Smooth muscle cell (in vitro differentiated cells): ENCODE results near the gene WNT5A. TPM values are rescaled to one million over a fixed set of nuclear protein-coding genes. Genes with fewer than 3 reads are reported as not detected.

ENCODE experiments used
- DNase-seq: peaks from one replicate; lab custom pipeline; 2025; ENCODE audit not compliant: unreplicated experiment; lab: John Stamatoyannopoulos, UW
- H2AFZ ChIP-seq: fragments of 200-600 bp; sonication (generic); 2 replicates; pipeline ENCODE4 v1.6.0; 2016; ENCODE audit warnings: antibody characterized with exemption, low read depth, mild to moderate bottlenecking
- H3F3A ChIP-seq: fragments of 200-600 bp; sonication (generic); 2 replicates; pipeline ENCODE4 v1.6.0; 2017; ENCODE audit warnings: antibody characterized with exemption, low read depth
- H3K27ac ChIP-seq: fragments of 200-600 bp; sonication (generic); 2 replicates; pipeline ENCODE4 v1.5.1; 2016; ENCODE audit warnings: low read depth, mild to moderate bottlenecking
- H3K27me3 ChIP-seq: fragments of 200-600 bp; sonication (generic); 2 replicates; pipeline ENCODE4 v1.6.1; 2016; ENCODE audit warnings: low read depth, mild to moderate bottlenecking
- H3K36me3 ChIP-seq: fragments of 200-600 bp; sonication (generic); 2 replicates; pipeline ENCODE4 v1.5.1; 2016; ENCODE audit warnings: low read depth
- H3K4me1 ChIP-seq: fragments of 200-600 bp; sonication (generic); 2 replicates; pipeline ENCODE4 v1.5.1; 2016; ENCODE audit warnings: low read depth
- H3K4me2 ChIP-seq: fragments of 200-600 bp; sonication (generic); 2 replicates; pipeline ENCODE4 v1.6.0; 2016; ENCODE audit warnings: mild to moderate bottlenecking
- H3K4me3 ChIP-seq: fragments of 200-600 bp; sonication (generic); 2 replicates; pipeline ENCODE4 v1.5.1; 2016; ENCODE audit warnings: mild to moderate bottlenecking
- H3K79me2 ChIP-seq: fragments of 200-600 bp; sonication (generic); 2 replicates; pipeline ENCODE4 v1.6.0; 2016; ENCODE audit warnings: low read depth, mild to moderate bottlenecking
- H3K9ac ChIP-seq: fragments of 200-600 bp; sonication (generic); 2 replicates; pipeline ENCODE4 v1.6.0; 2016; ENCODE audit warnings: low read depth
- H3K9me3 ChIP-seq: fragments of 200-600 bp; sonication (generic); replicated peaks from 2 replicates; pipeline ENCODE4 v1.5.1; 2016; ENCODE audit warnings: low read depth
- H4K20me1 ChIP-seq: fragments of 200-600 bp; sonication (generic); 2 replicates; pipeline ENCODE4 v1.6.0; 2016; ENCODE audit warnings: low read depth
- WGBS: methylation state at CpG from one replicate; pipeline ENCODE4 v1.1.7; 2016; ENCODE audit warnings: low lambda C conversion rate; 5-methylcytosine and 5-hydroxymethylcytosine counted together
- polyA plus RNA-seq: library from polyadenylated mRNA; unstranded; fragments of >200 nt; fragmentation: Nextera tagmentation; extraction: Ambion mirVana; gene quantifications from 2 replicates; pipeline ENCODE4 v1.2.1, GENCODE V29; 2016
- total RNA-seq: library from RNA; depleted of rRNA; stranded (reverse); fragments of >200 nt; gene quantifications from 2 replicates; pipeline ENCODE4 v1.2.3, GENCODE V29; 2014
- TF ChIP-seq, protein P1 (sequence below): fragments of 200-600 bp; sonication (generic); IDR thresholded peaks from 2 replicates; pipeline ENCODE4 v1.5.1; 2017; ENCODE audit warnings: borderline replicate concordance, mild to moderate bottlenecking, antibody characterized with exemption; ENCODE audit not compliant: insufficient read depth, poor library complexity, severe bottlenecking

The WNT5A gene
- total and polyA plus RNA-seq, 2 experiments from 2014 or later = 12.0 to 81.8 TPM

DNA sequence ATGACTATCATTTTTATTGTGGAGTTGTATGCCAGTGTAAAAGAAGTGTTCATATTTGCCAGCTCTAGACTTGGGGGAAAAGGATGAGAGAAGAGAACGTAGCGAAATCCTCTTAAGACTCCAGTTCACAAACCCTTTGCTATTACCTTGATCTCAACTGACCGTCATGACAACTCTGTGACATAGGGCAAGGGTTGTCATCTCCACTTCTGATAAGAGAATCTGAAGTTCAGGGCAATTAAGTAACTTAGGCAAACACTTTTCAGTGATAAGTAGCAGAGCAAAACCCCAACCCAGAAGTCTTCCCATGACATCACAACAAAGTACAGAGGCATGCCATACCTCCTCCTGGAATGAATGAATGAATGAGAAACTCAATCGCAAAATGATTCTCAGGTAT, 40.3 kb upstream of the WNT5A start:
- H3K36me3 ChIP-seq = no peaks in the 10 kb centered on the region
- no peaks in the 10 kb centered on the region for H3K79me2 ChIP-seq
- H3K9me3 ChIP-seq = no peaks in the 10 kb centered on the region
- TF ChIP-seq, protein P1, sequence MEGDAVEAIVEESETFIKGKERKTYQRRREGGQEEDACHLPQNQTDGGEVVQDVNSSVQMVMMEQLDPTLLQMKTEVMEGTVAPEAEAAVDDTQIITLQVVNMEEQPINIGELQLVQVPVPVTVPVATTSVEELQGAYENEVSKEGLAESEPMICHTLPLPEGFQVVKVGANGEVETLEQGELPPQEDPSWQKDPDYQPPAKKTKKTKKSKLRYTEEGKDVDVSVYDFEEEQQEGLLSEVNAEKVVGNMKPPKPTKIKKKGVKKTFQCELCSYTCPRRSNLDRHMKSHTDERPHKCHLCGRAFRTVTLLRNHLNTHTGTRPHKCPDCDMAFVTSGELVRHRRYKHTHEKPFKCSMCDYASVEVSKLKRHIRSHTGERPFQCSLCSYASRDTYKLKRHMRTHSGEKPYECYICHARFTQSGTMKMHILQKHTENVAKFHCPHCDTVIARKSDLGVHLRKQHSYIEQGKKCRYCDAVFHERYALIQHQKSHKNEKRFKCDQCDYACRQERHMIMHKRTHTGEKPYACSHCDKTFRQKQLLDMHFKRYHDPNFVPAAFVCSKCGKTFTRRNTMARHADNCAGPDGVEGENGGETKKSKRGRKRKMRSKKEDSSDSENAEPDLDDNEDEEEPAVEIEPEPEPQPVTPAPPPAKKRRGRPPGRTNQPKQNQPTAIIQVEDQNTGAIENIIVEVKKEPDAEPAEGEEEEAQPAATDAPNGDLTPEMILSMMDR = no peak
- no peak for DNase-seq
- H3K9ac ChIP-seq = no peak overlapping the region
- H3K4me2 ChIP-seq = no peak overlapping the region
- no peak overlapping the region for H2AFZ ChIP-seq
- peaks cover 6% of the 10 kb centered on the region for H3K4me1 ChIP-seq
- no peaks in the 10 kb centered on the region for H3K27me3 ChIP-seq
- no peaks in the 10 kb centered on the region for H4K20me1 ChIP-seq
- 87% methylated on average over 4 of the region's 4 CpGs for WGBS
- H3K4me3 ChIP-seq = no peak overlapping the region
- no peaks in the 10 kb centered on the region for H3F3A ChIP-seq
- no peak overlapping the region for H3K27ac ChIP-seq

DNA sequence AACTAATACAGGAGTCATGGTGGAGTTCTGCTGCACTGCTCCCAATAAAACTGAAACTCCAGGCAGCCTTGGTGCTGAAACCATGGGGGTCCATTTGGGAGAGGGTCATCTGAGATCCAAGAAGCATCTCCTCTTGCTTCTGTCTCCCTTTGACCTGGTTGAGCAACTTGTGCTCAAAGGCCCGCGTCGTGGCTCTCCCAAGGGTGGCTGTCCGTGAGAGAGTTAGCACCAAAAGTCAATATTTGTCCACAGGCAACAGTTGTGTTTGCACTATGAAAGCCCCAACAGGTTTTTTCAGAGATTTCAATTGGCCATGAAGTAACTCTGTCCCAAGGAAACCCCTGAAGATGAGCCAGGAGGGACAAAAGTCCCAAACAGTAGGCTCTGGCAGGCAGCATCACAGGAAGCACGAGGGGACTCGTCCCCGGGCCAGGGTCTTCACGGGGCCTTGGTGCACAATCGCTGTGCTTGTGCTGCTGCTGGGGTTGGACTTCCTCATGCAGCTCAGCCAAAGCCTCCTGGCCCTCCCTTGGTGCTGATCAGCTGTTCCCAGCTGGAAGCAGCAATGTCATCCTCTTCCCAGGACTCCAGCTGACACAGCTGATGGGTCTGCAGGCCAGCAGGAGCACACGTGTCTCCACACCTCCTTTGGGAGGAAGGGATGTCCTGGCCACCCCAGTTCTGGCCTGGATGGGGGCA, 39.4 kb upstream of the WNT5A start:
- 95% methylated on average over 10 of the region's 10 CpGs for WGBS
- H3K27me3 ChIP-seq = no peaks in the 10 kb centered on the region
- no peaks in the 10 kb centered on the region for H3F3A ChIP-seq
- no peak for DNase-seq
- H3K9me3 ChIP-seq = no peaks in the 10 kb centered on the region
- TF ChIP-seq, protein P1 = no peak
- no peak overlapping the region for H2AFZ ChIP-seq
- H3K9ac ChIP-seq = no peak overlapping the region
- no peak overlapping the region for H3K4me3 ChIP-seq
- no peak overlapping the region for H3K4me2 ChIP-seq
- H4K20me1 ChIP-seq = no peaks in the 10 kb centered on the region
- no peak overlapping the region for H3K27ac ChIP-seq
- H3K79me2 ChIP-seq = no peaks in the 10 kb centered on the region
- peaks cover 15% of the 10 kb centered on the region for H3K4me1 ChIP-seq
- no peaks in the 10 kb centered on the region for H3K36me3 ChIP-seq

DNA sequence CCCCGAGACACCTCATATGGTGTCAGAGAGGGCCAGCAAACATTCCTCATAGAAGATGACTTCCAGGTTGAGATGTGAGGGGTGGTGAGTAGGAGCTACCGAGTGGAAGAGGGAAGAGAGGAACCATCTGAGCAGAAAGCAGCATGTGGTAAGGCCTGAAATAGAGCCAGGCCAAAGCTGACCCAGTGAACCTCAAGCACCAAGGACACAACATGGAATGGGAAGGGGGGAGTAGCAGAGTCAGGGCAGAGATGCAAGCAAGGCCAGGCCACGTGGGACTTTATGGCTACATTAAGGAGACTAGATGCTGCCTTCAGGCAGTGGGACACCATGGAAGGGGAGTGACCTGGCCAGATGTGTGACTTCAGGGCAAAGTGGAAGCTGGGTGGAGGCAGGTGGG, 38.3 kb upstream of the WNT5A start:
- no peaks in the 10 kb centered on the region for H3F3A ChIP-seq
- no peaks in the 10 kb centered on the region for H3K36me3 ChIP-seq
- H3K27me3 ChIP-seq = no peaks in the 10 kb centered on the region
- H3K9ac ChIP-seq = no peak overlapping the region
- peaks cover 25% of the 10 kb centered on the region for H3K4me1 ChIP-seq
- H3K27ac ChIP-seq = no peak overlapping the region
- H3K4me2 ChIP-seq = no peak overlapping the region
- no peaks in the 10 kb centered on the region for H3K9me3 ChIP-seq
- TF ChIP-seq, protein P1 = no peak
- H4K20me1 ChIP-seq = no peaks in the 10 kb centered on the region
- no peak overlapping the region for H3K4me3 ChIP-seq
- no peak overlapping the region for H2AFZ ChIP-seq
- no peak for DNase-seq
- 92% methylated on average over 3 of the region's 3 CpGs for WGBS
- no peaks in the 10 kb centered on the region for H3K79me2 ChIP-seq
